ENCODE results near the gene CGN.

DNA sequence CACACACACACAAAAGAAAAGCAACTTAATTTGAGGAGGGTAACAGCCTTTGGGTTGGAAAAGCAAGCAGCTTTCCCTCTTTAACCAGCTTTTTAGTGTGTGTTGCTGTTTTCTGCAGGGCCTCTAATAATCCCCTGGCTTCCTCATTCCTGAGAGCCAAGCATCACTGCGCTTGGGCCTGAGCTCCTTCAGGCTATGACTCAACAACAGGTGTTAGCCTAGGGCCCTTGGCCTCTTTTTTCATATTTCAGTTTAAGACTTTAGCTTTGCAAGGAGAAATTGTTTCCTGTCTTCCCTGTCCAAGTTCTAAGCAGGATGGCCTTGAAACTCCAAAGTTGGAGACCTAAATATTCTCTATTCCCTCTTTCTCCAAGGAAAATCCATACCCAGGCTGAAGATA lies 74.4 kb downstream of the CGN start:
- TF ChIP-seq, protein P1, sequence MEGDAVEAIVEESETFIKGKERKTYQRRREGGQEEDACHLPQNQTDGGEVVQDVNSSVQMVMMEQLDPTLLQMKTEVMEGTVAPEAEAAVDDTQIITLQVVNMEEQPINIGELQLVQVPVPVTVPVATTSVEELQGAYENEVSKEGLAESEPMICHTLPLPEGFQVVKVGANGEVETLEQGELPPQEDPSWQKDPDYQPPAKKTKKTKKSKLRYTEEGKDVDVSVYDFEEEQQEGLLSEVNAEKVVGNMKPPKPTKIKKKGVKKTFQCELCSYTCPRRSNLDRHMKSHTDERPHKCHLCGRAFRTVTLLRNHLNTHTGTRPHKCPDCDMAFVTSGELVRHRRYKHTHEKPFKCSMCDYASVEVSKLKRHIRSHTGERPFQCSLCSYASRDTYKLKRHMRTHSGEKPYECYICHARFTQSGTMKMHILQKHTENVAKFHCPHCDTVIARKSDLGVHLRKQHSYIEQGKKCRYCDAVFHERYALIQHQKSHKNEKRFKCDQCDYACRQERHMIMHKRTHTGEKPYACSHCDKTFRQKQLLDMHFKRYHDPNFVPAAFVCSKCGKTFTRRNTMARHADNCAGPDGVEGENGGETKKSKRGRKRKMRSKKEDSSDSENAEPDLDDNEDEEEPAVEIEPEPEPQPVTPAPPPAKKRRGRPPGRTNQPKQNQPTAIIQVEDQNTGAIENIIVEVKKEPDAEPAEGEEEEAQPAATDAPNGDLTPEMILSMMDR (IDR thresholded peaks at IDR 0.05), result no peak
- no peak for TF ChIP-seq EZH2 (IDR thresholded peaks at IDR 0.05; ENCODE audit: borderline replicate concordance, insufficient read depth, low read depth, low read length, poor library complexity, severe bottlenecking)
